Nephron progenitor cell (in vitro differentiated cells): ENCODE results near the gene ROR1.

Experiments used
- DNase-seq: peaks from one replicate; pipeline ENCODE4 v3.0.0; 2021
- H3K27ac Mint-ChIP-seq: 2 replicates; pipeline ENCODE4 v1.8.0; 2021; ENCODE audit warnings: mild to moderate bottlenecking, moderate library complexity, mixed read lengths
- H3K27me3 Mint-ChIP-seq: 2 replicates; pipeline ENCODE4 v1.8.0; 2021; ENCODE audit warnings: mild to moderate bottlenecking, low read depth, mixed read lengths; ENCODE audit not compliant: poor library complexity
- H3K36me3 Mint-ChIP-seq: 2 replicates; pipeline ENCODE4 v1.8.0; 2021; ENCODE audit warnings: low read depth, mixed read lengths
- H3K4me1 Mint-ChIP-seq: 2 replicates; pipeline ENCODE4 v1.8.0; 2021; ENCODE audit warnings: mixed read lengths
- H3K4me3 Mint-ChIP-seq: 2 replicates; pipeline ENCODE4 v1.8.0; 2021; ENCODE audit warnings: mild to moderate bottlenecking, moderate library complexity, mixed read lengths
- H3K9me3 Mint-ChIP-seq: 2 replicates; pipeline ENCODE4 v1.8.0; 2021; ENCODE audit warnings: mild to moderate bottlenecking, moderate library complexity, mixed read lengths
- TF ChIP-seq, protein P1 (sequence below): fragments of 200-600 bp; sonication (generic); IDR thresholded peaks from 2 replicates; pipeline ENCODE4 v1.5.0; 2021; ENCODE audit warnings: antibody characterized with exemption

The ROR1 gene

DNA sequence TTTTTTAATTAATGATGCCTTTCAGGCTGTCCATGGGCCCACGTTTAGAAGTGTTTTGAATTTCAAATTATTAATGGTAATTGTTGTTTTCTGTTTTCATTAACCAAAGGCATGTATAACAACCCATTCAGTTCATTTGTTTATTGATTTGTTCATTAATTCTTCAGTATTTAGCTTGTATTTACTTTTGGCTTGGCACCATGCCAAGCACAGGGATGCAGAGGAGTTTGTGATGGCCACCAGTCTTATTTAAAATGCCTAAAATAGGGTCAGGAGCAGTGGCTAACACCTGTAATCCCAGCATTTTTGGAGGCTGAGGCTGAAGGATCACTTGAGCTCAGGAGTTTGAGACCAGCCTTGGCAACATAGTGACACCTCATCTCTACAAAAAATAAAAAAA lies 75.3 kb downstream of the ROR1 start:
- TF ChIP-seq, protein P1, sequence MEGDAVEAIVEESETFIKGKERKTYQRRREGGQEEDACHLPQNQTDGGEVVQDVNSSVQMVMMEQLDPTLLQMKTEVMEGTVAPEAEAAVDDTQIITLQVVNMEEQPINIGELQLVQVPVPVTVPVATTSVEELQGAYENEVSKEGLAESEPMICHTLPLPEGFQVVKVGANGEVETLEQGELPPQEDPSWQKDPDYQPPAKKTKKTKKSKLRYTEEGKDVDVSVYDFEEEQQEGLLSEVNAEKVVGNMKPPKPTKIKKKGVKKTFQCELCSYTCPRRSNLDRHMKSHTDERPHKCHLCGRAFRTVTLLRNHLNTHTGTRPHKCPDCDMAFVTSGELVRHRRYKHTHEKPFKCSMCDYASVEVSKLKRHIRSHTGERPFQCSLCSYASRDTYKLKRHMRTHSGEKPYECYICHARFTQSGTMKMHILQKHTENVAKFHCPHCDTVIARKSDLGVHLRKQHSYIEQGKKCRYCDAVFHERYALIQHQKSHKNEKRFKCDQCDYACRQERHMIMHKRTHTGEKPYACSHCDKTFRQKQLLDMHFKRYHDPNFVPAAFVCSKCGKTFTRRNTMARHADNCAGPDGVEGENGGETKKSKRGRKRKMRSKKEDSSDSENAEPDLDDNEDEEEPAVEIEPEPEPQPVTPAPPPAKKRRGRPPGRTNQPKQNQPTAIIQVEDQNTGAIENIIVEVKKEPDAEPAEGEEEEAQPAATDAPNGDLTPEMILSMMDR: no peak
- Mint-ChIP-seq H3K36me3 (no peaks in the 10 kb centered on the region), H3K4me3 (no peak overlapping the region), H3K27ac (no peak overlapping the region), H3K9me3 (no peaks in the 10 kb centered on the region), H3K4me1 (peaks cover 32% of the 10 kb centered on the region), H3K27me3 (no peaks in the 10 kb centered on the region)
- no peak for DNase-seq

DNA sequence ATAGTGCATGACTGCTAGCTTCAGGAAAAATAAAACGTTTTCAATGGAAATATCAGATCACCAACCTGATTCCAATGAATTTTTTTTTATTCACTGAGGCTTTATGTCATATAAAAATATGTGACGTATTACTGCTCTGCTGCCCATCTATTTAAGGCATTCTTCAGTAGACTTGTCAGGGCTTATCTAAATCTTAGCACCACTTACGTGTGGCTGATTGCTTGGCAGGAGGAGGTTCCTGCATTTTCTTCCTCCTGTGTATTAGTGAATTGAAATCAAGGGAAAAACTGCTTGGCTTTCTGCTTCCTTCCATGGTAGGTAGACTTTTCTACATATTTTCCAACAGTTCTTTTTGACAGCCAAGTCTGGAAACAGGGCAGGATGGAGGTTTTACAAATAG lies 80.3 kb downstream of the ROR1 start:
- no peak overlapping the region for H3K4me3 Mint-ChIP-seq
- peaks cover 21% of the 10 kb centered on the region for H3K9me3 Mint-ChIP-seq
- no peaks in the 10 kb centered on the region for H3K27me3 Mint-ChIP-seq
- peaks cover 6% of the 10 kb centered on the region for H3K4me1 Mint-ChIP-seq
- DNase-seq: no peak
- H3K36me3 Mint-ChIP-seq: peaks cover 12% of the 10 kb centered on the region
- no peak overlapping the region for H3K27ac Mint-ChIP-seq
- TF ChIP-seq, protein P1: no peak

DNA sequence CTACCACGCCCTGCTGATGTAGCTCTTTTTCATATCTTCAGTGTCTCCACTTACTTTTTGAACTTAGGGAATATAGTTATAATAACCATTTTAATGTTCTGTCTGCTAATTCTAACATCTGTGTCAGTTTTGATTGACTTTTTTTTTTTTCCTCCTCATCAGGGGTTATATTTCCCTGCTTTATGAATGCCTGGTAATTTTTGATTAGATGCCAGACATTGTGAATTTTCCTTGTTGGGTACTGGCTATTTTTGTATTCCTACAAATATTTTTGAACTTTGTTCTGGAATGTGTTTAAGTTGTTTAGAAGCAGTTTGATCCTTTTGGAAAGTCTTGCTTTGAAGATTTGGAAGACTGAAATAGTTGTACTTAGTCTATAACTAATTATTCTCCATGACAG lies 82.1 kb downstream of the ROR1 start:
- Mint-ChIP-seq H3K36me3 (peaks cover 12% of the 10 kb centered on the region), H3K9me3 (peaks cover 21% of the 10 kb centered on the region), H3K4me3 (no peak overlapping the region), H3K27me3 (peaks cover 2% of the 10 kb centered on the region), H3K4me1 (peaks cover 6% of the 10 kb centered on the region), H3K27ac (no peak overlapping the region)
- no peak for DNase-seq
- TF ChIP-seq, protein P1: no peak

DNA sequence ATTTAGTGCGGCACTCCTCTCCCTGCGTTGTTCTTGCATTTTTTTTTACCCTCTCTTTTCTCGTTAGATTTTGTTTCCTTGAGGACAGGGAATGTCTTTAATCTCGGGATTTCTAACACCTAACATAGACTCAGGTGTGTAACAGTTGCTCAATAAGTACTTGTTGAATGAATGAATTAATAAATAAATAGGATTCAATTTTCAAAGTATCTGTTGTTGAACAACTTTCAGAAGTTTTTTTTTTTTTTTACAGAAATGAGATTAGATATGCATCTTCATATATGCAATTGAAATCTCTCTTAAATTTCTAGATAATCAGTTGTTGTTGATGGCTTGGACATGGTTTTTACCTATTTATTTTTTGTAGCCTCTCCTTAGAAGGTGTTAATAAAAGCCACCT lies 83.1 kb downstream of the ROR1 start:
- peaks cover 12% of the 10 kb centered on the region for H3K36me3 Mint-ChIP-seq
- no peak for DNase-seq
- peaks cover 21% of the 10 kb centered on the region for H3K9me3 Mint-ChIP-seq
- H3K4me1 Mint-ChIP-seq: peaks cover 6% of the 10 kb centered on the region
- TF ChIP-seq, protein P1: no peak
- H3K27me3 Mint-ChIP-seq: peaks cover 2% of the 10 kb centered on the region
- no peak overlapping the region for H3K4me3 Mint-ChIP-seq
- no peak overlapping the region for H3K27ac Mint-ChIP-seq

DNA sequence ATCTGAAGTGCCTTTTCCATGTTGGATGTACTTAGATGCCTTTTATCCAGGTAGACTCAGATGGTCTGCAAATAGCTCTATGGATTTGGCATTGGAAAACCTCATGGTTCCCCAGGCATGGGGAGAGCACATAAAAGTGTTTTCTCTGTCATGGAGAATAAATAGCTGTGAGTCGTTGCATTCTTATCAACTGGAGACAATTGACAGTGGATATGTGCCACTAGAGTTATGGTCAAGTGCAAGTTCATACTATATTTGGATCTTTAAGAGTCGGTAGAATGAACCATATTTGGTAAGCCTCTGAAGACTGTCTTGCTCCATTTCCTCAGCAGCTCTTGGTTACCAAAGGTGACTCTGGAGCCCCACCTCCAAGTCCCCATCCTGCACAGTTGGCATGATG lies 83.7 kb downstream of the ROR1 start:
- Mint-ChIP-seq H3K27ac (no peak overlapping the region), H3K4me3 (no peak overlapping the region), H3K36me3 (peaks cover 12% of the 10 kb centered on the region), H3K9me3 (peaks cover 21% of the 10 kb centered on the region), H3K27me3 (peaks cover 2% of the 10 kb centered on the region), H3K4me1 (peaks cover 8% of the 10 kb centered on the region)
- DNase-seq: no peak
- TF ChIP-seq, protein P1: no peak

DNA sequence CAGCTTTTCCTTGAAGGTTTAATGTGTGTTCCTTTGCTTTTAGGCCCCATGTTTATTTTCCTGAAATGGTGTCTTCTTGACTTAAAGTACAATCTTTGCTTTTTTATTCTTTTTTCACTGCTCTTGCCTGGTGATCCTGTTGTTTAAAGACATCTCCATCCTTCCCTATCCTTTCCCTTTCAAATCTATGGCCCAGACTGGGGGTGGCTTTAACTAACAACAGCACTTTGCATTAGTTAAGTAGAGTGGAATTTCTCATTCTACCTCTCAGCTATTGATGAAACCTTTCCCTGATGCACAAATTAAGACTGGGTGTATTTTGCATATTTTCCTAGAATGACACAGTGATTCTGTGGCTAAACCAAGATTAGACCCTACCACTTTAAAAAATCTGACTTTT lies 84.3 kb downstream of the ROR1 start:
- Mint-ChIP-seq H3K9me3 (peaks cover 21% of the 10 kb centered on the region), H3K4me1 (peaks cover 15% of the 10 kb centered on the region), H3K27me3 (peaks cover 2% of the 10 kb centered on the region), H3K4me3 (no peak overlapping the region), H3K27ac (no peak overlapping the region), H3K36me3 (peaks cover 12% of the 10 kb centered on the region)
- DNase-seq: no peak
- TF ChIP-seq, protein P1: no peak
